DMS53 treated with DMSO at 0.1 percent for 48 hours (cell line): ENCODE results near the gene SYNGR2.
A peak's percentile ranks its signal among the peaks of the same experiment; 100 is the strongest.

Experiments used
- DNase-seq: peaks from one replicate; lab custom pipeline; 2025; ENCODE audit not compliant: unreplicated experiment; lab: John Stamatoyannopoulos, UW

SYNGR2 gene

GRCh38 chr17:78142119-78142861, 26.1 kb upstream of the SYNGR2 start:
- DNase-seq, result peak; percentile 82

- no peak for DNase-seq
Observed at GRCh38 chr17:78143214-78144146, 24.9 kb upstream of the SYNGR2 start.

- no peak for DNase-seq
Observed at GRCh38 chr17:78144147-78144719, 24.1 kb upstream of the SYNGR2 start.

- no peak for DNase-seq
Observed at GRCh38 chr17:78144736-78145641, 23.4 kb upstream of the SYNGR2 start.

GRCh38 chr17:78146471-78146869, 21.9 kb upstream of the SYNGR2 start:
- DNase-seq, result no peak

GRCh38 chr17:78146881-78147280, 21.5 kb upstream of the SYNGR2 start:
- no peak for DNase-seq

GRCh38 chr17:78147315-78147998, 20.9 kb upstream of the SYNGR2 start:
- no peak for DNase-seq

- DNase-seq, result no peak
Observed at GRCh38 chr17:78148286-78149016, 19.9 kb upstream of the SYNGR2 start.

- no peak for DNase-seq
Observed at GRCh38 chr17:78151514-78152008, 16.8 kb upstream of the SYNGR2 start.

- DNase-seq, result no peak
Observed at GRCh38 chr17:78154903-78155811, 13.2 kb upstream of the SYNGR2 start.

- DNase-seq, result no peak
Observed at GRCh38 chr17:78159575-78160158, 8.7 kb upstream of the SYNGR2 start.

GRCh38 chr17:78163881-78164747, 4.3 kb upstream of the SYNGR2 start:
- no peak for DNase-seq

GRCh38 chr17:78164748-78165607, 3.4 kb upstream of the SYNGR2 start:
- DNase-seq, result no peak

GRCh38 chr17:78166416-78166815, 2.0 kb upstream of the SYNGR2 start:
- no peak for DNase-seq

- DNase-seq, result peak; percentile 31
Observed at GRCh38 chr17:78168903-78169793, 767 bp downstream of the SYNGR2 start.
